Uterus (tissue), 4 donors: Measurements from ENCODE around the gene HNRNPD. TPM values are rescaled to one million over a fixed set of nuclear protein-coding genes. Genes with fewer than 3 reads are reported as not detected.
"Not testable (repeated sequence)": the region's sequence is repeated elsewhere in the genome, so short reads cannot be mapped to it uniquely, and the experiment has no call there.

Experiments
- DNase-seq, 2 donors: peaks; one replicate each; pipeline ENCODE4 v3.0.0-alpha.2; 2019 to 2020
- H3K27ac ChIP-seq, 2 donors: fragments of 200-600 bp; sonication (generic); 1 replicate in 1 of 2; 2 replicates in 1 of 2; pipeline ENCODE4 v1.5.1; 2016 to 2018
- H3K27me3 ChIP-seq, 2 donors: fragments of 200-600 bp; sonication (generic); one replicate each; pipeline ENCODE4 v1.5.1; 2018 to 2019; ENCODE audit warnings: control low read depth in 1 of 2
- H3K36me3 ChIP-seq, 2 donors: fragments of 200-600 bp; sonication (generic); one replicate each; pipeline ENCODE4 v1.5.1; 2019; ENCODE audit warnings: control low read depth in 1 of 2
- H3K4me1 ChIP-seq, 2 donors: fragments of 200-600 bp; sonication (generic); one replicate each; pipeline ENCODE4 v1.5.1; 2018 to 2019; ENCODE audit warnings: control low read depth in 1 of 2
- H3K4me3 ChIP-seq, 2 donors: fragments of 200-600 bp; sonication (generic); 1 replicate in 1 of 2; 2 replicates in 1 of 2; pipeline ENCODE4 v1.5.1; 2018 to 2019; ENCODE audit warnings: mild to moderate bottlenecking in 1 of 2
- H3K9me3 ChIP-seq, 2 donors: fragments of 200-600 bp; sonication (generic); one replicate each; pipeline ENCODE4 v1.5.1; 2019; ENCODE audit warnings: control low read depth in 1 of 2
- CTCF ChIP-seq, 4 experiments: fragments of 200-600 bp in 2 of 4; fragments of 450-650 bp in 2 of 4; sonication (generic) in 2 of 4; IDR thresholded peaks; one replicate each; pipeline ENCODE4 v1.5.1; 2016 to 2019; ENCODE audit warnings: antibody characterized with exemption in 4 of 4, mild to moderate bottlenecking in 2 of 4, moderate library complexity in 1 of 4
- POLR2A ChIP-seq, 2 donors: fragments of 450-650 bp; IDR thresholded peaks; one replicate each; pipeline ENCODE4 v1.6.1; 2016; ENCODE audit warnings: antibody characterized with exemption in 2 of 2, mild to moderate bottlenecking in 1 of 2, moderate library complexity in 1 of 2
- intact Hi-C: fragments of 100-400 bp; cut with DNase I; formaldehyde crosslinking; loops from one replicate; pipeline ENCODE4 v1.15.1; 2023; ENCODE audit warnings: low total_unique reads
- small RNA-seq: library from RNA; depleted of rRNA; stranded (forward); fragments of <200 nt; gene quantifications from one replicate; pipeline ENCODE3, GENCODE V24; 2016
- total RNA-seq, 4 donors: library from RNA; depleted of rRNA in 3 of 4; stranded (reverse); fragments of >200 nt in 3 of 4; gene quantifications; one replicate each; pipeline versions ENCODE4 v1.1.0 to v1.2.4, GENCODE V29; 2014 to 2023
- donor health status: DM: yes; HTN: yes; CAD: no.

The HNRNPD gene
- total RNA-seq, 4 donors from 2014 or later, result 48.7 to 220 (median 102) TPM

- Histone ChIP-seq H3K36me3 (no peaks in the 10 kb centered on the region), H3K27ac (no peak overlapping the region), H3K4me3 (no peak overlapping the region), H3K27me3 (no peaks in the 10 kb centered on the region), H3K9me3 (no peaks in the 10 kb centered on the region), H3K4me1 (no peaks in the 10 kb centered on the region)
- intact Hi-C loops, result no loop called here
- no peak for DNase-seq
- TF ChIP-seq CTCF (IDR thresholded peaks at IDR 0.05) (no peak), POLR2A (IDR thresholded peaks at IDR 0.05) (no peak)
Measured at GRCh38 chr4:82331814-82332213, 42.0 kb downstream of the HNRNPD start.

GRCh38 chr4:82320351-82320750 is 53.4 kb downstream of the HNRNPD start:
- Histone ChIP-seq H3K36me3 (no peaks in the 10 kb centered on the region), H3K27me3 (no peaks in the 10 kb centered on the region), H3K27ac (no peak overlapping the region), H3K4me3 (no peak overlapping the region), H3K4me1 (no peaks in the 10 kb centered on the region), H3K9me3 (no peaks in the 10 kb centered on the region)
- DNase-seq, result no peak
- no peak for TF ChIP-seq CTCF (IDR thresholded peaks at IDR 0.05)
- intact Hi-C loops, result no loop called here

- H3K4me1 ChIP-seq, H3K36me3 ChIP-seq, DNase-seq, intact Hi-C loops, H3K9me3 ChIP-seq, H3K27me3 ChIP-seq, H3K27ac ChIP-seq, H3K4me3 ChIP-seq: not testable (repeated sequence)
Measured at GRCh38 chr4:82303063-82303462, 70.7 kb downstream of the HNRNPD start.

Small RNAs within 50 kb of the gene (small RNA-seq; reads per million reads assigned to genes)
- gene RF00150, result not detected

Other genes with a start within 250 kb of the HNRNPD start
- 100 to 1,000 TPM; 149 to 313 (median 248) TPM for gene HNRNPDL, start 56.5 kb upstream of the HNRNPD start, total RNA-seq
- 10 to 100 TPM; 20.5 to 40.2 (median 28.3) TPM for gene ENOPH1, start 56.6 kb upstream of the HNRNPD start, total RNA-seq
- 10 to 100 TPM in 2 of 4 donors, 1 to 10 TPM in 2; 3.1 to 22.5 (median 11.6) TPM for gene TMEM150C, start 188.0 kb upstream of the HNRNPD start, total RNA-seq